GM23338 (cell line): ENCODE measurements around the gene ZNF784. TPM values are rescaled to one million over a fixed set of nuclear protein-coding genes. Genes with fewer than 3 reads are reported as not detected.
A peak's percentile ranks its signal among the peaks of the same experiment; 100 is the strongest.

ENCODE experiments used
- ATAC-seq: fragments of 200-7000 bp; cut with Tn5 transposase; 3 replicates; pipeline ENCODE4 v1.9.1; 2020
- DNase-seq: peaks from one replicate; pipeline ENCODE4 v3.0.0-alpha.2; 2015; ENCODE audit warnings: low spot score
- H2AFZ ChIP-seq: fragments of 200-600 bp; sonication (generic); 2 replicates; pipeline ENCODE4 v1.8.0; 2016; ENCODE audit warnings: antibody characterized with exemption, mild to moderate bottlenecking, moderate library complexity
- H3F3A ChIP-seq: fragments of 200-600 bp; sonication (generic); replicated peaks from 2 replicates; pipeline ENCODE4 v1.8.0; 2017; ENCODE audit warnings: antibody characterized with exemption, mixed run types, low read depth
- H3K27ac ChIP-seq: fragments of 200-600 bp; sonication (generic); 2 replicates; pipeline ENCODE4 v1.6.1; 2016; ENCODE audit warnings: low read depth
- H3K27me3 ChIP-seq: fragments of 200-600 bp; sonication (generic); 2 replicates; pipeline ENCODE4 v1.8.0; 2016; ENCODE audit warnings: mild to moderate bottlenecking, mixed run types, moderate library complexity; ENCODE audit not compliant: insufficient read depth
- H3K36me3 ChIP-seq: fragments of 200-600 bp; sonication (generic); 2 replicates; pipeline ENCODE4 v1.8.0; 2016; ENCODE audit warnings: mild to moderate bottlenecking; ENCODE audit not compliant: insufficient read depth
- H3K4me1 ChIP-seq: fragments of 200-600 bp; sonication (generic); 2 replicates; pipeline ENCODE4 v1.8.0; 2016; ENCODE audit warnings: mild to moderate bottlenecking, moderate library complexity; ENCODE audit not compliant: insufficient read depth
- H3K4me2 ChIP-seq: fragments of 200-600 bp; sonication (generic); 2 replicates; pipeline ENCODE4 v1.7.1; 2017; ENCODE audit warnings: mixed run types
- H3K4me3 ChIP-seq: fragments of 200-600 bp; sonication (generic); 2 replicates; pipeline ENCODE4 v1.6.1; 2016; ENCODE audit warnings: mixed run types
- H3K79me2 ChIP-seq: fragments of 200-600 bp; sonication (generic); replicated peaks from 2 replicates; pipeline ENCODE4 v1.8.0; 2017; ENCODE audit warnings: mild to moderate bottlenecking; ENCODE audit not compliant: insufficient read depth
- H3K9me2 ChIP-seq: fragments of 200-600 bp; sonication (generic); 2 replicates; pipeline ENCODE4 v1.8.0; 2017; ENCODE audit not compliant: insufficient read depth
- H4K20me1 ChIP-seq: fragments of 200-600 bp; sonication (generic); replicated peaks from 2 replicates; pipeline ENCODE4 v1.8.0; 2017; ENCODE audit warnings: mild to moderate bottlenecking; ENCODE audit not compliant: insufficient read depth
- H3K27ac Mint-ChIP-seq: 2 replicates; pipeline ENCODE4 v1.8.0; 2020; ENCODE audit warnings: inconsistent platforms, mild to moderate bottlenecking, moderate library complexity, mixed read lengths
- H3K27me3 Mint-ChIP-seq: 3 replicates; pipeline ENCODE4 v1.8.0; 2022; ENCODE audit warnings: low read depth, mild to moderate bottlenecking, moderate library complexity, mixed read lengths, inconsistent platforms; ENCODE audit not compliant: insufficient read depth, poor library complexity
- H3K36me3 Mint-ChIP-seq: 3 replicates; pipeline ENCODE4 v1.8.0; 2021; ENCODE audit warnings: low read depth, mild to moderate bottlenecking, inconsistent platforms, moderate library complexity, mixed read lengths
- H3K4me1 Mint-ChIP-seq: 3 replicates; pipeline ENCODE4 v1.8.0; 2020; ENCODE audit warnings: mild to moderate bottlenecking, inconsistent platforms, mixed read lengths
- H3K4me3 Mint-ChIP-seq: 3 replicates; pipeline ENCODE4 v1.8.0; 2021; ENCODE audit warnings: moderate library complexity, mild to moderate bottlenecking, inconsistent platforms, mixed read lengths
- H3K9me3 Mint-ChIP-seq: 3 replicates; pipeline ENCODE4 v1.8.0; 2020; ENCODE audit warnings: moderate library complexity, mild to moderate bottlenecking, inconsistent platforms, mixed read lengths
- POLR2AphosphoS5 ChIP-seq: IDR thresholded peaks from 2 replicates; pipeline ENCODE4 v1.6.1; 2016; ENCODE audit warnings: antibody characterized with exemption, low read depth
- ZNF331 ChIP-seq: fragments of 250-450 bp; sonication (Bioruptor Pico); IDR thresholded peaks from 2 replicates; pipeline ENCODE4 v1.5.0; 2020; ENCODE audit warnings: low read depth, mild to moderate bottlenecking, moderate library complexity
- polyA plus RNA-seq: library from polyadenylated mRNA; unstranded; fragments of >200 nt; fragmentation: Nextera tagmentation; extraction: Ambion mirVana; gene quantifications from 2 replicates; pipeline ENCODE4 v1.2.1, GENCODE V29; 2016
- total RNA-seq: library from RNA; depleted of rRNA; stranded (reverse); fragments of >200 nt; shearing (Covaris generic); gene quantifications from 2 replicates; pipeline ENCODE4 v1.2.3, GENCODE V29; 2014
- TF ChIP-seq, protein P1 (sequence below): IDR thresholded peaks from 2 replicates; pipeline ENCODE4 v1.6.1; 2016; ENCODE audit warnings: antibody characterized with exemption
- TF ChIP-seq, protein P2 (sequence below), 2 experiments: fragments of 200-600 bp in 1 of 2; sonication (generic) in 1 of 2; conservative IDR thresholded peaks; 2 replicates each; pipeline versions ENCODE4 v1.5.1 to v1.6.1; 2016 to 2017; ENCODE audit warnings: antibody characterized with exemption in 2 of 2, low read depth in 2 of 2, mild to moderate bottlenecking in 2 of 2, moderate library complexity in 1 of 2
- TF ChIP-seq, protein P3 (sequence below): fragments of 250-450 bp; sonication (Bioruptor Pico); IDR thresholded peaks from 2 replicates; pipeline ENCODE4 v1.5.0; 2020; ENCODE audit warnings: mild to moderate bottlenecking, moderate library complexity

The ZNF784 gene
- total and polyA plus RNA-seq, 2 experiments from 2014 or later, result 1.5 to 6.7 TPM

DNA sequence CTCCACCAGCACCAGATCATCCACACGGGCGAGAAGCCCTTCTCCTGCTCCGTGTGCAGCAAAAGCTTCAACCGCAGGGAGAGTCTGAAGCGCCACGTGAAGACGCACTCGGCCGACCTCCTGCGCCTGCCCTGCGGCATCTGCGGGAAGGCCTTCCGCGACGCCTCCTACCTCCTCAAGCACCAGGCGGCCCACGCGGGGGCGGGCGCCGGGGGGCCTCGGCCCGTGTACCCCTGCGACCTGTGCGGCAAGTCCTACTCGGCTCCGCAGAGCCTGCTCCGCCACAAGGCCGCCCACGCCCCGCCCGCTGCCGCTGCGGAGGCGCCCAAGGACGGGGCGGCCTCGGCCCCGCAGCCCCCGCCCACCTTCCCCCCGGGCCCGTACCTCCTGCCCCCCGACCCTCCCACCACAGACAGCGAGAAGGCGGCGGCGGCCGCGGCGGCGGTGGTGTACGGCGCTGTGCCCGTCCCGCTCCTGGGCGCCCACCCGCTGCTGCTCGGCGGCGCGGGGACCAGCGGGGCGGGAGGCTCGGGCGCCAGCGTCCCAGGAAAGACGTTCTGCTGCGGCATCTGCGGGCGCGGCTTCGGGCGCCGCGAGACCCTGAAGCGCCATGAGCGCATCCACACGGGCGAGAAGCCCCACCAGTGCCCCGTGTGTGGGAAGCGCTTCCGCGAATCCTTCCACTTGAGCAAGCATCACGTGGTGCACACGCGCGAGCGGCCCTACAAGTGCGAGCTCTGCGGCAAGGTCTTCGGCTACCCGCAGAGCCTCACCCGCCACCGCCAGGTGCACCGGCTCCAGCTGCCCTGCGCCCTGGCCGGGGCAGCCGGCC is 9.4 kb downstream of the ZNF784 start:
- TF ChIP-seq, protein P1, sequence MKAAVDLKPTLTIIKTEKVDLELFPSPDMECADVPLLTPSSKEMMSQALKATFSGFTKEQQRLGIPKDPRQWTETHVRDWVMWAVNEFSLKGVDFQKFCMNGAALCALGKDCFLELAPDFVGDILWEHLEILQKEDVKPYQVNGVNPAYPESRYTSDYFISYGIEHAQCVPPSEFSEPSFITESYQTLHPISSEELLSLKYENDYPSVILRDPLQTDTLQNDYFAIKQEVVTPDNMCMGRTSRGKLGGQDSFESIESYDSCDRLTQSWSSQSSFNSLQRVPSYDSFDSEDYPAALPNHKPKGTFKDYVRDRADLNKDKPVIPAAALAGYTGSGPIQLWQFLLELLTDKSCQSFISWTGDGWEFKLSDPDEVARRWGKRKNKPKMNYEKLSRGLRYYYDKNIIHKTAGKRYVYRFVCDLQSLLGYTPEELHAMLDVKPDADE, result no peak
- no peak for TF ChIP-seq POLR2AphosphoS5
- TF ChIP-seq, protein P2, sequence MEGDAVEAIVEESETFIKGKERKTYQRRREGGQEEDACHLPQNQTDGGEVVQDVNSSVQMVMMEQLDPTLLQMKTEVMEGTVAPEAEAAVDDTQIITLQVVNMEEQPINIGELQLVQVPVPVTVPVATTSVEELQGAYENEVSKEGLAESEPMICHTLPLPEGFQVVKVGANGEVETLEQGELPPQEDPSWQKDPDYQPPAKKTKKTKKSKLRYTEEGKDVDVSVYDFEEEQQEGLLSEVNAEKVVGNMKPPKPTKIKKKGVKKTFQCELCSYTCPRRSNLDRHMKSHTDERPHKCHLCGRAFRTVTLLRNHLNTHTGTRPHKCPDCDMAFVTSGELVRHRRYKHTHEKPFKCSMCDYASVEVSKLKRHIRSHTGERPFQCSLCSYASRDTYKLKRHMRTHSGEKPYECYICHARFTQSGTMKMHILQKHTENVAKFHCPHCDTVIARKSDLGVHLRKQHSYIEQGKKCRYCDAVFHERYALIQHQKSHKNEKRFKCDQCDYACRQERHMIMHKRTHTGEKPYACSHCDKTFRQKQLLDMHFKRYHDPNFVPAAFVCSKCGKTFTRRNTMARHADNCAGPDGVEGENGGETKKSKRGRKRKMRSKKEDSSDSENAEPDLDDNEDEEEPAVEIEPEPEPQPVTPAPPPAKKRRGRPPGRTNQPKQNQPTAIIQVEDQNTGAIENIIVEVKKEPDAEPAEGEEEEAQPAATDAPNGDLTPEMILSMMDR (conservative IDR thresholded peaks at IDR 0.05; ENCODE audit: low read depth in 2 of 2), result no peak
- TF ChIP-seq, protein P3, sequence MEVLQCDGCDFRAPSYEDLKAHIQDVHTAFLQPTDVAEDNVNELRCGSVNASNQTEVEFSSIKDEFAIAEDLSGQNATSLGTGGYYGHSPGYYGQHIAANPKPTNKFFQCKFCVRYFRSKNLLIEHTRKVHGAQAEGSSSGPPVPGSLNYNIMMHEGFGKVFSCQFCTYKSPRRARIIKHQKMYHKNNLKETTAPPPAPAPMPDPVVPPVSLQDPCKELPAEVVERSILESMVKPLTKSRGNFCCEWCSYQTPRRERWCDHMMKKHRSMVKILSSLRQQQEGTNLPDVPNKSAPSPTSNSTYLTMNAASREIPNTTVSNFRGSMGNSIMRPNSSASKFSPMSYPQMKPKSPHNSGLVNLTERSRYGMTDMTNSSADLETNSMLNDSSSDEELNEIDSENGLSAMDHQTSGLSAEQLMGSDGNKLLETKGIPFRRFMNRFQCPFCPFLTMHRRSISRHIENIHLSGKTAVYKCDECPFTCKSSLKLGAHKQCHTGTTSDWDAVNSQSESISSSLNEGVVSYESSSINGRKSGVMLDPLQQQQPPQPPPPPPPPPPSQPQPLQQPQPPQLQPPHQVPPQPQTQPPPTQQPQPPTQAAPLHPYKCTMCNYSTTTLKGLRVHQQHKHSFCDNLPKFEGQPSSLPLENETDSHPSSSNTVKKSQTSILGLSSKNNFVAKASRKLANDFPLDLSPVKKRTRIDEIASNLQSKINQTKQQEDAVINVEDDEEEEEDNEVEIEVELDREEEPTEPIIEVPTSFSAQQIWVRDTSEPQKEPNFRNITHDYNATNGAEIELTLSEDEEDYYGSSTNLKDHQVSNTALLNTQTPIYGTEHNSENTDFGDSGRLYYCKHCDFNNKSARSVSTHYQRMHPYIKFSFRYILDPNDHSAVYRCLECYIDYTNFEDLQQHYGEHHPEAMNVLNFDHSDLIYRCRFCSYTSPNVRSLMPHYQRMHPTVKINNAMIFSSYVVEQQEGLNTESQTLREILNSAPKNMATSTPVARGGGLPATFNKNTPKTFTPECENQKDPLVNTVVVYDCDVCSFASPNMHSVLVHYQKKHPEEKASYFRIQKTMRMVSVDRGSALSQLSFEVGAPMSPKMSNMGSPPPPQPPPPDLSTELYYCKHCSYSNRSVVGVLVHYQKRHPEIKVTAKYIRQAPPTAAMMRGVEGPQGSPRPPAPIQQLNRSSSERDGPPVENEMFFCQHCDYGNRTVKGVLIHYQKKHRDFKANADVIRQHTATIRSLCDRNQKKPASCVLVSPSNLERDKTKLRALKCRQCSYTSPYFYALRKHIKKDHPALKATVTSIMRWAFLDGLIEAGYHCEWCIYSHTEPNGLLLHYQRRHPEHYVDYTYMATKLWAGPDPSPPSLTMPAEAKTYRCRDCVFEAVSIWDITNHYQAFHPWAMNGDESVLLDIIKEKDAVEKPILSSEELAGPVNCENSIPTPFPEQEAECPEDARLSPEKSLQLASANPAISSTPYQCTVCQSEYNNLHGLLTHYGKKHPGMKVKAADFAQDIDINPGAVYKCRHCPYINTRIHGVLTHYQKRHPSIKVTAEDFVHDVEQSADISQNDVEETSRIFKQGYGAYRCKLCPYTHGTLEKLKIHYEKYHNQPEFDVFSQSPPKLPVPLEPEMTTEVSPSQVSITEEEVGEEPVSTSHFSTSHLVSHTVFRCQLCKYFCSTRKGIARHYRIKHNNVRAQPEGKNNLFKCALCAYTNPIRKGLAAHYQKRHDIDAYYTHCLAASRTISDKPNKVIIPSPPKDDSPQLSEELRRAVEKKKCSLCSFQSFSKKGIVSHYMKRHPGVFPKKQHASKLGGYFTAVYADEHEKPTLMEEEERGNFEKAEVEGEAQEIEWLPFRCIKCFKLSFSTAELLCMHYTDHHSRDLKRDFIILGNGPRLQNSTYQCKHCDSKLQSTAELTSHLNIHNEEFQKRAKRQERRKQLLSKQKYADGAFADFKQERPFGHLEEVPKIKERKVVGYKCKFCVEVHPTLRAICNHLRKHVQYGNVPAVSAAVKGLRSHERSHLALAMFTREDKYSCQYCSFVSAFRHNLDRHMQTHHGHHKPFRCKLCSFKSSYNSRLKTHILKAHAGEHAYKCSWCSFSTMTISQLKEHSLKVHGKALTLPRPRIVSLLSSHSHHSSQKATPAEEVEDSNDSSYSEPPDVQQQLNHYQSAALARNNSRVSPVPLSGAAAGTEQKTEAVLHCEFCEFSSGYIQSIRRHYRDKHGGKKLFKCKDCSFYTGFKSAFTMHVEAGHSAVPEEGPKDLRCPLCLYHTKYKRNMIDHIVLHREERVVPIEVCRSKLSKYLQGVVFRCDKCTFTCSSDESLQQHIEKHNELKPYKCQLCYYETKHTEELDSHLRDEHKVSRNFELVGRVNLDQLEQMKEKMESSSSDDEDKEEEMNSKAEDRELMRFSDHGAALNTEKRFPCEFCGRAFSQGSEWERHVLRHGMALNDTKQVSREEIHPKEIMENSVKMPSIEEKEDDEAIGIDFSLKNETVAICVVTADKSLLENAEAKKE (CRISPR knock-in tag), result no peak
- no peak for TF ChIP-seq ZNF331 (CRISPR knock-in tag)
- H3K9me3 Mint-ChIP-seq, result peaks cover 5% of the 10 kb centered on the region
- peaks cover 2% of the 10 kb centered on the region; the same call in 1 of the 2 replicates for H3K79me2 ChIP-seq
- no peaks in the 10 kb centered on the region for H3K36me3 ChIP-seq
- H3K27ac ChIP-seq, result no peak overlapping the region
- H3K4me1 ChIP-seq, result no peaks in the 10 kb centered on the region
- peaks cover 18% of the 10 kb centered on the region for H4K20me1 ChIP-seq
- no peaks in the 10 kb centered on the region for H3K27me3 ChIP-seq
- no peak overlapping the region for H3K27ac Mint-ChIP-seq
- no peaks in the 10 kb centered on the region for H3K9me2 ChIP-seq
- no peak overlapping the region for H3K4me3 ChIP-seq
- H3F3A ChIP-seq, result peaks cover 3% of the 10 kb centered on the region; the same call in 1 of the 2 replicates
- H3K36me3 Mint-ChIP-seq, result peaks cover 38% of the 10 kb centered on the region
- H3K4me1 Mint-ChIP-seq, result 0 out of 3 replicates have a peak, but pooled peaks cover 2% of the 10 kb centered on the region
- H3K4me3 Mint-ChIP-seq, result no peak overlapping the region
- ATAC-seq, result peak; percentile 13; the same call in 2 of the 3 replicates
- no peak overlapping the region for H2AFZ ChIP-seq
- H3K4me2 ChIP-seq, result no peak overlapping the region
- peak; percentile 12 for DNase-seq
- H3K27me3 Mint-ChIP-seq, result peaks cover 17% of the 10 kb centered on the region
